ENCODE data around the gene DMKN.

Gene DMKN

GRCh38 chr19:35542209-35542608 lies 28.8 kb upstream of the DMKN start:
- no peak overlapping the region for H3K14ac ChIP-seq (ENCODE audit: low read length)
- H3K4me2 ChIP-seq (ENCODE audit: low read length) = no peak overlapping the region
- peaks cover 7% of the 10 kb centered on the region for H3K79me2 ChIP-seq (ENCODE audit: control insufficient read depth, insufficient read depth, low read length, poor library complexity)
- peaks cover 9 to 12% of the 10 kb centered on the region in 2 experiments for H3K4me1 ChIP-seq (ENCODE audit: control insufficient read depth in 1 of 2, insufficient read depth in 2 of 2, low read length in 2 of 2)
- no peak overlapping the region for H2AK5ac ChIP-seq (ENCODE audit: low read length)
- H3K27me3 ChIP-seq (ENCODE audit: insufficient read depth, low read length) = no peaks in the 10 kb centered on the region
- H3K27ac ChIP-seq (ENCODE audit: low read depth, low read length) = no peak overlapping the region
- H3K79me1 ChIP-seq (ENCODE audit: low read length) = peaks cover 7% of the 10 kb centered on the region
- H2AFZ ChIP-seq (ENCODE audit: insufficient read depth, low read length, poor library complexity) = no peak overlapping the region
- no peak overlapping the region for H3K18ac ChIP-seq (ENCODE audit: low read length)
- H4K91ac ChIP-seq (ENCODE audit: low read depth, low read length) = no peak overlapping the region
- no peak overlapping the region for H3K4ac ChIP-seq (ENCODE audit: low read depth, low read length)
- H3K9ac ChIP-seq (ENCODE audit: low read length) = no peak overlapping the region
- H4K8ac ChIP-seq (ENCODE audit: low read depth, low read length) = no peak overlapping the region
- H3K4me3 ChIP-seq (ENCODE audit: low read depth, low read length) = no peak overlapping the region
- H3K36me3 ChIP-seq (ENCODE audit: control insufficient read depth in 1 of 2, insufficient read depth in 2 of 2, low read length in 2 of 2) = peaks cover 10 to 15% of the 10 kb centered on the region in 2 experiments
- no peak overlapping the region for H2BK120ac ChIP-seq (ENCODE audit: insufficient read depth, low read length, poor library complexity)
- H3K23ac ChIP-seq (ENCODE audit: low read length) = no peak overlapping the region
- H2BK5ac ChIP-seq (ENCODE audit: low read depth, low read length, poor library complexity) = no peak overlapping the region
- no peak overlapping the region for H2BK12ac ChIP-seq (ENCODE audit: low read length)
- DNase-seq = no peak
- H3K9me3 ChIP-seq (ENCODE audit: insufficient read depth, low read depth, low read length) = no peaks in the 10 kb centered on the region
- no peak overlapping the region for H4K12ac ChIP-seq (ENCODE audit: low read depth, low read length)
- WGBS (ENCODE audit: extremely low coverage, insufficient coverage, insufficient read length) = no CpG with 5 or more reads among the region's 11 CpGs

- no CpG with 5 or more reads among the region's 7 CpGs for WGBS (ENCODE audit: extremely low coverage, insufficient coverage, insufficient read length)
These were observed 27.0 kb upstream of the DMKN start for GRCh38 chr19:35540356-35540927.

GRCh38 chr19:35539850-35540249 lies 26.4 kb upstream of the DMKN start:
- Histone ChIP-seq H2BK120ac (ENCODE audit: insufficient read depth, low read length, poor library complexity) (no peak overlapping the region), H3K79me1 (ENCODE audit: low read length) (no peaks in the 10 kb centered on the region), H3K4me1 (ENCODE audit: control insufficient read depth in 1 of 2, insufficient read depth in 2 of 2, low read length in 2 of 2) (peaks cover 5 to 6% of the 10 kb centered on the region in 2 experiments), H4K91ac (ENCODE audit: low read depth, low read length) (no peak overlapping the region), H2BK5ac (ENCODE audit: low read depth, low read length, poor library complexity) (no peak overlapping the region), H3K23ac (ENCODE audit: low read length) (no peak overlapping the region), H3K27me3 (ENCODE audit: insufficient read depth, low read length) (no peaks in the 10 kb centered on the region), H3K9ac (ENCODE audit: low read length) (no peak overlapping the region), H4K12ac (ENCODE audit: low read depth, low read length) (no peak overlapping the region), H3K4me3 (ENCODE audit: low read depth, low read length) (no peak overlapping the region), H3K14ac (ENCODE audit: low read length) (no peak overlapping the region), H3K18ac (ENCODE audit: low read length) (no peak overlapping the region), H2BK12ac (ENCODE audit: low read length) (no peak overlapping the region), H3K9me3 (ENCODE audit: insufficient read depth, low read depth, low read length) (no peaks in the 10 kb centered on the region), H4K8ac (ENCODE audit: low read depth, low read length) (no peak overlapping the region), H3K27ac (ENCODE audit: low read depth, low read length) (no peak overlapping the region), H2AFZ (ENCODE audit: insufficient read depth, low read length, poor library complexity) (no peak overlapping the region), H3K79me2 (ENCODE audit: control insufficient read depth, insufficient read depth, low read length, poor library complexity) (peaks cover under 1% of the 10 kb centered on the region), H3K4ac (ENCODE audit: low read depth, low read length) (no peak overlapping the region), H2AK5ac (ENCODE audit: low read length) (no peak overlapping the region), H3K36me3 (ENCODE audit: control insufficient read depth in 1 of 2, insufficient read depth in 2 of 2, low read length in 2 of 2) (peaks cover 7 to 12% of the 10 kb centered on the region in 2 experiments), H3K4me2 (ENCODE audit: low read length) (no peak overlapping the region)
- WGBS (ENCODE audit: extremely low coverage, insufficient coverage, insufficient read length) = no CpG with 5 or more reads among the region's 12 CpGs
- DNase-seq = no peak

More at GRCh38 chr19:35540356-35540927, 27.0 kb upstream of the DMKN start:
- Histone ChIP-seq H4K8ac (ENCODE audit: low read depth, low read length) (no peak overlapping the region), H3K79me1 (ENCODE audit: low read length) (peaks cover 4% of the 10 kb centered on the region), H4K12ac (ENCODE audit: low read depth, low read length) (no peak overlapping the region), H3K14ac (ENCODE audit: low read length) (no peak overlapping the region), H3K18ac (ENCODE audit: low read length) (no peak overlapping the region), H3K27ac (ENCODE audit: low read depth, low read length) (no peak overlapping the region), H3K36me3 (ENCODE audit: control insufficient read depth in 1 of 2, insufficient read depth in 2 of 2, low read length in 2 of 2) (peaks cover 7 to 12% of the 10 kb centered on the region in 2 experiments), H3K9me3 (ENCODE audit: insufficient read depth, low read depth, low read length) (no peaks in the 10 kb centered on the region), H3K4me1 (ENCODE audit: control insufficient read depth in 1 of 2, insufficient read depth in 2 of 2, low read length in 2 of 2) (peaks cover 5 to 7% of the 10 kb centered on the region in 2 experiments), H3K23ac (ENCODE audit: low read length) (no peak overlapping the region), H3K4me3 (ENCODE audit: low read depth, low read length) (no peak overlapping the region), H2AK5ac (ENCODE audit: low read length) (no peak overlapping the region), H3K4ac (ENCODE audit: low read depth, low read length) (no peak overlapping the region), H3K79me2 (ENCODE audit: control insufficient read depth, insufficient read depth, low read length, poor library complexity) (peaks cover 4% of the 10 kb centered on the region), H3K27me3 (ENCODE audit: insufficient read depth, low read length) (no peaks in the 10 kb centered on the region), H2BK120ac (ENCODE audit: insufficient read depth, low read length, poor library complexity) (no peak overlapping the region), H2AFZ (ENCODE audit: insufficient read depth, low read length, poor library complexity) (no peak overlapping the region), H2BK5ac (ENCODE audit: low read depth, low read length, poor library complexity) (no peak overlapping the region), H4K91ac (ENCODE audit: low read depth, low read length) (no peak overlapping the region), H3K9ac (ENCODE audit: low read length) (no peak overlapping the region), H3K4me2 (ENCODE audit: low read length) (no peak overlapping the region), H2BK12ac (ENCODE audit: low read length) (no peak overlapping the region)
- no peak for DNase-seq

- H3K79me2 ChIP-seq (ENCODE audit: control insufficient read depth, insufficient read depth, low read length, poor library complexity) = no peaks in the 10 kb centered on the region
- H2AK5ac ChIP-seq (ENCODE audit: low read length) = no peak overlapping the region
- H3K4ac ChIP-seq (ENCODE audit: low read depth, low read length) = no peak overlapping the region
- H4K91ac ChIP-seq (ENCODE audit: low read depth, low read length) = no peak overlapping the region
- H3K4me1 ChIP-seq (ENCODE audit: control insufficient read depth in 1 of 2, insufficient read depth in 2 of 2, low read length in 2 of 2) = peaks cover under 1 to 1% of the 10 kb centered on the region in 2 experiments
- H3K9ac ChIP-seq (ENCODE audit: low read length) = no peak overlapping the region
- no peak overlapping the region for H3K27ac ChIP-seq (ENCODE audit: low read depth, low read length)
- H4K8ac ChIP-seq (ENCODE audit: low read depth, low read length) = no peak overlapping the region
- no peaks in the 10 kb centered on the region for H3K79me1 ChIP-seq (ENCODE audit: low read length)
- WGBS (ENCODE audit: extremely low coverage, insufficient coverage, insufficient read length) = no CpG with 5 or more reads among the region's 6 CpGs
- no peak overlapping the region for H3K14ac ChIP-seq (ENCODE audit: low read length)
- no peak overlapping the region for H2AFZ ChIP-seq (ENCODE audit: insufficient read depth, low read length, poor library complexity)
- peaks cover 7 to 12% of the 10 kb centered on the region in 2 experiments for H3K36me3 ChIP-seq (ENCODE audit: control insufficient read depth in 1 of 2, insufficient read depth in 2 of 2, low read length in 2 of 2)
- H2BK5ac ChIP-seq (ENCODE audit: low read depth, low read length, poor library complexity) = no peak overlapping the region
- H3K23ac ChIP-seq (ENCODE audit: low read length) = no peak overlapping the region
- no peak overlapping the region for H3K4me2 ChIP-seq (ENCODE audit: low read length)
- no peak overlapping the region for H3K4me3 ChIP-seq (ENCODE audit: low read depth, low read length)
- H3K9me3 ChIP-seq (ENCODE audit: insufficient read depth, low read depth, low read length) = no peaks in the 10 kb centered on the region
- H3K18ac ChIP-seq (ENCODE audit: low read length) = no peak overlapping the region
- no peaks in the 10 kb centered on the region for H3K27me3 ChIP-seq (ENCODE audit: insufficient read depth, low read length)
- no peak overlapping the region for H2BK120ac ChIP-seq (ENCODE audit: insufficient read depth, low read length, poor library complexity)
- no peak overlapping the region for H4K12ac ChIP-seq (ENCODE audit: low read depth, low read length)
- no peak for DNase-seq
- no peak overlapping the region for H2BK12ac ChIP-seq (ENCODE audit: low read length)
These were observed 25.9 kb upstream of the DMKN start for GRCh38 chr19:35539314-35539713.
